K562 (cell line): Measurements from ENCODE around the gene KCNK10. TPM values are rescaled to one million over a fixed set of nuclear protein-coding genes. Genes with fewer than 3 reads are reported as not detected.

Experiments
- ATAC-seq: fragments of 200-7000 bp; cut with Tn5 transposase; 3 replicates; pipeline ENCODE4 v1.9.1; 2020; ENCODE audit warnings: moderate library complexity
- BruUV-seq: library from RNA; stranded (reverse); fragments of 400-500 nt; replicated peaks from 2 replicates; lab custom pipeline; 2021; lab: Mats Ljungman, UMichigan
- CTCF ChIA-PET: fragments of 300-600 bp; formaldehyde crosslinking; extraction: SDS; loops from one replicate; lab custom pipeline; 2021; ENCODE audit warnings: low intra/inter-chr PET ratio; lab: Yijun Ruan, JAX
- POLR2A ChIA-PET: fragments of 300-600, 350-650 bp; sonication (Branson Sonifier 250); formaldehyde crosslinking; extraction: SDS; loops from one replicate; lab custom pipeline; 2021; ENCODE audit warnings: antibody characterized with exemption, inconsistent platforms; lab: Yijun Ruan, JAX
- DNase-seq, 4 experiments: peaks; one replicate each; pipeline versions ENCODE4 v3.0.0 to v3.0.0-alpha.2; 2011 to 2018; ENCODE audit warnings: low spot score in 3 of 4, mixed read lengths in 3 of 4; ENCODE audit errors: extremely low read depth in 1 of 4
- FAIRE-seq: peaks from 2 replicates; lab custom pipeline; 2011; peaks lifted over from hg19 to GRCh38; lab: Jason Lieb, UNC
- H2AFZ ChIP-seq: 2 replicates; pipeline ENCODE4 v1.6.0; 2011; ENCODE audit warnings: low read depth, low read length, control low read depth, inconsistent platforms
- H3K27ac ChIP-seq: fragments of 200-600 bp; 3 replicates; pipeline ENCODE4 v1.8.0; 2011; ENCODE audit warnings: low read depth, mild to moderate bottlenecking, control low read depth, inconsistent platforms, low read length, moderate library complexity, mixed read lengths; ENCODE audit errors: extremely low read depth
- H3K27me3 ChIP-seq, 2 experiments: fragments of 300-600 bp in 1 of 2; 2 replicates in 1 of 2; 3 replicates in 1 of 2; pipeline versions ENCODE4 v1.6.0 to v1.8.0; 2011; ENCODE audit warnings: inconsistent platforms in 2 of 2, low read length in 2 of 2, mild to moderate bottlenecking in 1 of 2, mixed read lengths in 1 of 2, moderate library complexity in 1 of 2; ENCODE audit not compliant: control insufficient read depth in 2 of 2, insufficient read depth in 2 of 2
- H3K36me3 ChIP-seq: fragments of 300-600 bp; 3 replicates; pipeline ENCODE4 v1.8.0; 2011; ENCODE audit warnings: mild to moderate bottlenecking, low read length, inconsistent platforms; ENCODE audit not compliant: control insufficient read depth, insufficient read depth
- H3K4me1 ChIP-seq, 2 experiments: fragments of 200-600 bp in 1 of 2; replicated peaks in 1 of 2; 2 replicates in 1 of 2; 3 replicates in 1 of 2; pipeline versions ENCODE4 v1.5.1 to v1.8.0; 2011; ENCODE audit warnings: inconsistent platforms in 2 of 2, low read length in 2 of 2, mild to moderate bottlenecking in 1 of 2, mixed read lengths in 1 of 2, moderate library complexity in 1 of 2; ENCODE audit not compliant: control insufficient read depth in 2 of 2, insufficient read depth in 2 of 2
- H3K4me2 ChIP-seq: 2 replicates; pipeline ENCODE4 v1.6.1; 2011; ENCODE audit warnings: low read length, control low read depth, inconsistent platforms, mixed read lengths; ENCODE audit not compliant: insufficient read depth
- H3K4me3 ChIP-seq: fragments of 200-600 bp; sonication (generic), shearing (Covaris generic); 2 replicates; pipeline ENCODE4 v1.5.1; 2016; ENCODE audit warnings: control low read depth, inconsistent platforms
- H3K79me2 ChIP-seq: fragments of 200-600 bp; 3 replicates; pipeline ENCODE4 v1.8.0; 2011; ENCODE audit warnings: low read length, inconsistent platforms; ENCODE audit not compliant: control insufficient read depth, insufficient read depth
- H3K9ac ChIP-seq, 2 experiments: 2 replicates each; pipeline versions ENCODE4 v1.6.0 to v1.6.1; 2011; ENCODE audit warnings: low read depth in 2 of 2, low read length in 2 of 2, control low read depth in 1 of 2, inconsistent platforms in 1 of 2, mild to moderate bottlenecking in 1 of 2, mixed read lengths in 1 of 2; ENCODE audit not compliant: insufficient read depth in 1 of 2
- H3K9me1 ChIP-seq: one replicate; pipeline ENCODE4 v1.6.0; 2011; ENCODE audit warnings: inconsistent platforms, mild to moderate bottlenecking, low read length, moderate library complexity; ENCODE audit not compliant: control insufficient read depth, insufficient read depth
- H3K9me3 ChIP-seq: replicated peaks from 2 replicates; pipeline ENCODE4 v1.5.1; 2011; ENCODE audit warnings: low read depth, low read length, inconsistent platforms; ENCODE audit not compliant: control insufficient read depth, insufficient read depth
- H4K20me1 ChIP-seq: replicated peaks from 2 replicates; pipeline ENCODE4 v1.6.1; 2011; ENCODE audit warnings: low read length, inconsistent platforms, mixed read lengths; ENCODE audit not compliant: control insufficient read depth, insufficient read depth
- BRF1 ChIP-seq: IDR thresholded peaks from 3 replicates; pipeline ENCODE4 v1.6.1; 2011; ENCODE audit warnings: borderline replicate concordance, mild to moderate bottlenecking; ENCODE audit not compliant: insufficient read length; ENCODE audit errors: extremely low read depth
- DDX20 ChIP-seq: fragments of 450-650 bp; IDR thresholded peaks from 2 replicates; pipeline ENCODE4 v1.6.1; 2016; ENCODE audit warnings: missing genetic modification characterization, low read depth, mild to moderate bottlenecking, missing compliant biosample characterization, moderate library complexity
- DMBX1 ChIP-seq: fragments of 250-450 bp; sonication (Bioruptor Pico); IDR thresholded peaks from 2 replicates; pipeline ENCODE4 v1.8.0; 2022; ENCODE audit warnings: inconsistent platforms, mild to moderate bottlenecking, moderate library complexity, borderline replicate concordance
- GTF2E2 ChIP-seq: fragments of 200-800 bp; sonication (Bioruptor generic); IDR thresholded peaks from 2 replicates; pipeline ENCODE4 v1.6.1; 2016; ENCODE audit warnings: missing genetic modification characterization, missing compliant biosample characterization
- HDAC3 ChIP-seq: fragments of 450-650 bp; IDR thresholded peaks from 2 replicates; pipeline ENCODE4 v1.6.1; 2018; ENCODE audit warnings: borderline replicate concordance, mild to moderate bottlenecking, moderate library complexity; ENCODE audit not compliant: partially characterized antibody
- RREB1 ChIP-seq: fragments of 250-450 bp; sonication (Bioruptor Pico); IDR thresholded peaks from 2 replicates; pipeline ENCODE4 v1.4.0; 2020
- SMAD3 ChIP-seq: fragments of 450-650 bp; formaldehyde crosslinking; conservative IDR thresholded peaks from 2 replicates; pipeline ENCODE4 v1.4.0; 2020; ENCODE audit warnings: mild to moderate bottlenecking
- TCF15 ChIP-seq: fragments of 250-450 bp; sonication (Bioruptor Pico); IDR thresholded peaks from 2 replicates; pipeline ENCODE4 v1.8.0; 2022; ENCODE audit warnings: moderate library complexity, mild to moderate bottlenecking, inconsistent platforms
- XRCC4 ChIP-seq: IDR thresholded peaks from one replicate; pipeline ENCODE4 v1.6.1; 2011; ENCODE audit not compliant: insufficient read depth, insufficient read length; ENCODE audit errors: extremely low read depth
- ZNF778 ChIP-seq: fragments of 450-650 bp; formaldehyde crosslinking; IDR thresholded peaks from 2 replicates; pipeline ENCODE4 v1.4.0; 2020; ENCODE audit warnings: mild to moderate bottlenecking, moderate library complexity
- ZNF780A ChIP-seq: fragments of 250-450 bp; sonication (Bioruptor Pico); IDR thresholded peaks from 2 replicates; pipeline ENCODE4 v1.5.0; 2021; ENCODE audit warnings: mild to moderate bottlenecking
- WGBS: fragments of 100-300 bp; shearing (Covaris generic); methylation state at CpG from one replicate; pipeline ENCODE4 v1.1.6; 2016; ENCODE audit warnings: low coverage, mixed read lengths; ENCODE audit not compliant: insufficient coverage; ENCODE audit errors: missing lambda C conversion rate; 5-methylcytosine and 5-hydroxymethylcytosine counted together
- in situ Hi-C: fragments of 300-500 bp; cut with MboI; formaldehyde crosslinking; loops from 4 replicates; pipeline ENCODE4 v1.15.0; 2018; ENCODE audit warnings: inconsistent platforms, mixed read lengths
- intact Hi-C: fragments of 100-400 bp; cut with micrococcal nuclease; formaldehyde crosslinking; loops from 2 replicates; pipeline ENCODE4 v1.14.2; 2022
- polyA plus RNA-seq, 8 experiments: library from polyadenylated mRNA; depleted of rRNA in 4 of 8; stranded (reverse) in 5 of 8; unstranded in 3 of 8; fragments of >200 nt; fragmentation: Nextera tagmentation in 2 of 8; fragmentation: Illumina TruSeq in 1 of 8; extraction: Ambion mirVana in 2 of 8; extraction: Trizol in 1 of 8; gene quantifications; 2 replicates each; pipeline versions ENCODE4 v1.2.1 to v1.2.3, GENCODE V29; 2011 to 2014; ENCODE audit warnings: inconsistent platforms in 1 of 8, missing spikeins in 1 of 8
- total RNA-seq, 7 experiments: library from RNA; depleted of rRNA in 6 of 7; stranded (reverse); fragments of >200 nt in 6 of 7; fragmentation: Illumina TruSeq in 2 of 7; extraction: Trizol in 2 of 7; gene quantifications; 2 replicates each; pipeline versions ENCODE4 v1.2.1 to v1.2.3, GENCODE V29; 2011 to 2021; ENCODE audit warnings: low replicate concordance in 1 of 7
- TF ChIP-seq, protein P1 (sequence below): fragments of 250-450 bp; sonication (Bioruptor Pico); IDR thresholded peaks from 2 replicates; pipeline ENCODE4 v1.4.0; 2020; ENCODE audit warnings: mild to moderate bottlenecking, moderate library complexity, borderline replicate concordance

KCNK10 gene
- total and polyA plus RNA-seq, 9 of the 15 experiments (the other 6 are each of a cell fraction or from before 2014, with no cell fraction given): not detected

GRCh38 chr14:88321692-88322503 is 1.2 kb downstream of the KCNK10 start:
- intact Hi-C loops: no loop called here
- no peak overlapping the region for H3K9ac ChIP-seq
- H2AFZ ChIP-seq: no peak overlapping the region
- H3K4me1 ChIP-seq: no peaks in the 10 kb centered on the region; a peak in 1 of 5 replicates
- no peaks in the 10 kb centered on the region for H4K20me1 ChIP-seq
- no peaks in the 10 kb centered on the region for H3K36me3 ChIP-seq
- 0% methylated on average over 15 of the region's 25 CpGs for WGBS
- in situ Hi-C loops: no loop called here
- H3K27ac ChIP-seq: no peak overlapping the region
- no peaks in the 10 kb centered on the region for H3K9me1 ChIP-seq
- POLR2A ChIA-PET: no interaction called here
- DNase-seq (no peak), FAIRE-seq (no peak), ATAC-seq (no peak)
- H3K27me3 ChIP-seq: peaks cover 3 to 27% of the 10 kb centered on the region in 2 experiments; a peak in 3 of 5 replicates
- no TSS peak for BruUV-seq
- H3K4me3 ChIP-seq: no peak overlapping the region
- H3K4me2 ChIP-seq: no peak overlapping the region
- no peaks in the 10 kb centered on the region for H3K79me2 ChIP-seq
- no peaks in the 10 kb centered on the region for H3K9me3 ChIP-seq
- CTCF ChIA-PET: interaction anchor here (0.6 kb wide), 1 partner anchor 1033 kb away, joined by 3 read pairs; no protein-coding TSS in a partner anchor
- TF ChIP-seq GTF2E2 (tag) (no peak), HDAC3 (no peak), XRCC4 (no peak), SMAD3 (no peak), DMBX1 (CRISPR knock-in tag) (no peak), TCF15 (no peak), BRF1 (no peak), ZNF778 (no peak), ZNF780A (CRISPR knock-in tag) (no peak), DDX20 (tag) (no peak), RREB1 (CRISPR knock-in tag) (no peak)
- TF ChIP-seq, protein P1, sequence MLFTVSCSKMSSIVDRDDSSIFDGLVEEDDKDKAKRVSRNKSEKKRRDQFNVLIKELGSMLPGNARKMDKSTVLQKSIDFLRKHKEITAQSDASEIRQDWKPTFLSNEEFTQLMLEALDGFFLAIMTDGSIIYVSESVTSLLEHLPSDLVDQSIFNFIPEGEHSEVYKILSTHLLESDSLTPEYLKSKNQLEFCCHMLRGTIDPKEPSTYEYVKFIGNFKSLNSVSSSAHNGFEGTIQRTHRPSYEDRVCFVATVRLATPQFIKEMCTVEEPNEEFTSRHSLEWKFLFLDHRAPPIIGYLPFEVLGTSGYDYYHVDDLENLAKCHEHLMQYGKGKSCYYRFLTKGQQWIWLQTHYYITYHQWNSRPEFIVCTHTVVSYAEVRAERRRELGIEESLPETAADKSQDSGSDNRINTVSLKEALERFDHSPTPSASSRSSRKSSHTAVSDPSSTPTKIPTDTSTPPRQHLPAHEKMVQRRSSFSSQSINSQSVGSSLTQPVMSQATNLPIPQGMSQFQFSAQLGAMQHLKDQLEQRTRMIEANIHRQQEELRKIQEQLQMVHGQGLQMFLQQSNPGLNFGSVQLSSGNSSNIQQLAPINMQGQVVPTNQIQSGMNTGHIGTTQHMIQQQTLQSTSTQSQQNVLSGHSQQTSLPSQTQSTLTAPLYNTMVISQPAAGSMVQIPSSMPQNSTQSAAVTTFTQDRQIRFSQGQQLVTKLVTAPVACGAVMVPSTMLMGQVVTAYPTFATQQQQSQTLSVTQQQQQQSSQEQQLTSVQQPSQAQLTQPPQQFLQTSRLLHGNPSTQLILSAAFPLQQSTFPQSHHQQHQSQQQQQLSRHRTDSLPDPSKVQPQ (CRISPR knock-in tag): no peak
